GM23338 (cell line): ENCODE results near the gene PNP.

Source experiments
- CTCF ChIP-seq, 2 experiments: fragments of 200-600 bp in 1 of 2; sonication (generic) in 1 of 2; conservative IDR thresholded peaks; 2 replicates each; pipeline versions ENCODE4 v1.5.1 to v1.6.1; 2016 to 2017; ENCODE audit warnings: antibody characterized with exemption in 2 of 2, low read depth in 2 of 2, mild to moderate bottlenecking in 2 of 2, moderate library complexity in 1 of 2
- NANOG ChIP-seq: IDR thresholded peaks from 2 replicates; pipeline ENCODE4 v1.6.1; 2016; ENCODE audit warnings: antibody characterized with exemption, borderline replicate concordance
- TF ChIP-seq, protein P1 (sequence below): fragments of 250-450 bp; sonication (Bioruptor Pico); IDR thresholded peaks from 2 replicates; pipeline ENCODE4 v1.5.0; 2020; ENCODE audit warnings: mild to moderate bottlenecking, moderate library complexity

GRCh38 chr14:20424851-20425250, 44.4 kb upstream of the PNP start:
- TF ChIP-seq CTCF (conservative IDR thresholded peaks at IDR 0.05; ENCODE audit: low read depth in 2 of 2), result no peak
- no peak for TF ChIP-seq NANOG
- TF ChIP-seq, protein P1, sequence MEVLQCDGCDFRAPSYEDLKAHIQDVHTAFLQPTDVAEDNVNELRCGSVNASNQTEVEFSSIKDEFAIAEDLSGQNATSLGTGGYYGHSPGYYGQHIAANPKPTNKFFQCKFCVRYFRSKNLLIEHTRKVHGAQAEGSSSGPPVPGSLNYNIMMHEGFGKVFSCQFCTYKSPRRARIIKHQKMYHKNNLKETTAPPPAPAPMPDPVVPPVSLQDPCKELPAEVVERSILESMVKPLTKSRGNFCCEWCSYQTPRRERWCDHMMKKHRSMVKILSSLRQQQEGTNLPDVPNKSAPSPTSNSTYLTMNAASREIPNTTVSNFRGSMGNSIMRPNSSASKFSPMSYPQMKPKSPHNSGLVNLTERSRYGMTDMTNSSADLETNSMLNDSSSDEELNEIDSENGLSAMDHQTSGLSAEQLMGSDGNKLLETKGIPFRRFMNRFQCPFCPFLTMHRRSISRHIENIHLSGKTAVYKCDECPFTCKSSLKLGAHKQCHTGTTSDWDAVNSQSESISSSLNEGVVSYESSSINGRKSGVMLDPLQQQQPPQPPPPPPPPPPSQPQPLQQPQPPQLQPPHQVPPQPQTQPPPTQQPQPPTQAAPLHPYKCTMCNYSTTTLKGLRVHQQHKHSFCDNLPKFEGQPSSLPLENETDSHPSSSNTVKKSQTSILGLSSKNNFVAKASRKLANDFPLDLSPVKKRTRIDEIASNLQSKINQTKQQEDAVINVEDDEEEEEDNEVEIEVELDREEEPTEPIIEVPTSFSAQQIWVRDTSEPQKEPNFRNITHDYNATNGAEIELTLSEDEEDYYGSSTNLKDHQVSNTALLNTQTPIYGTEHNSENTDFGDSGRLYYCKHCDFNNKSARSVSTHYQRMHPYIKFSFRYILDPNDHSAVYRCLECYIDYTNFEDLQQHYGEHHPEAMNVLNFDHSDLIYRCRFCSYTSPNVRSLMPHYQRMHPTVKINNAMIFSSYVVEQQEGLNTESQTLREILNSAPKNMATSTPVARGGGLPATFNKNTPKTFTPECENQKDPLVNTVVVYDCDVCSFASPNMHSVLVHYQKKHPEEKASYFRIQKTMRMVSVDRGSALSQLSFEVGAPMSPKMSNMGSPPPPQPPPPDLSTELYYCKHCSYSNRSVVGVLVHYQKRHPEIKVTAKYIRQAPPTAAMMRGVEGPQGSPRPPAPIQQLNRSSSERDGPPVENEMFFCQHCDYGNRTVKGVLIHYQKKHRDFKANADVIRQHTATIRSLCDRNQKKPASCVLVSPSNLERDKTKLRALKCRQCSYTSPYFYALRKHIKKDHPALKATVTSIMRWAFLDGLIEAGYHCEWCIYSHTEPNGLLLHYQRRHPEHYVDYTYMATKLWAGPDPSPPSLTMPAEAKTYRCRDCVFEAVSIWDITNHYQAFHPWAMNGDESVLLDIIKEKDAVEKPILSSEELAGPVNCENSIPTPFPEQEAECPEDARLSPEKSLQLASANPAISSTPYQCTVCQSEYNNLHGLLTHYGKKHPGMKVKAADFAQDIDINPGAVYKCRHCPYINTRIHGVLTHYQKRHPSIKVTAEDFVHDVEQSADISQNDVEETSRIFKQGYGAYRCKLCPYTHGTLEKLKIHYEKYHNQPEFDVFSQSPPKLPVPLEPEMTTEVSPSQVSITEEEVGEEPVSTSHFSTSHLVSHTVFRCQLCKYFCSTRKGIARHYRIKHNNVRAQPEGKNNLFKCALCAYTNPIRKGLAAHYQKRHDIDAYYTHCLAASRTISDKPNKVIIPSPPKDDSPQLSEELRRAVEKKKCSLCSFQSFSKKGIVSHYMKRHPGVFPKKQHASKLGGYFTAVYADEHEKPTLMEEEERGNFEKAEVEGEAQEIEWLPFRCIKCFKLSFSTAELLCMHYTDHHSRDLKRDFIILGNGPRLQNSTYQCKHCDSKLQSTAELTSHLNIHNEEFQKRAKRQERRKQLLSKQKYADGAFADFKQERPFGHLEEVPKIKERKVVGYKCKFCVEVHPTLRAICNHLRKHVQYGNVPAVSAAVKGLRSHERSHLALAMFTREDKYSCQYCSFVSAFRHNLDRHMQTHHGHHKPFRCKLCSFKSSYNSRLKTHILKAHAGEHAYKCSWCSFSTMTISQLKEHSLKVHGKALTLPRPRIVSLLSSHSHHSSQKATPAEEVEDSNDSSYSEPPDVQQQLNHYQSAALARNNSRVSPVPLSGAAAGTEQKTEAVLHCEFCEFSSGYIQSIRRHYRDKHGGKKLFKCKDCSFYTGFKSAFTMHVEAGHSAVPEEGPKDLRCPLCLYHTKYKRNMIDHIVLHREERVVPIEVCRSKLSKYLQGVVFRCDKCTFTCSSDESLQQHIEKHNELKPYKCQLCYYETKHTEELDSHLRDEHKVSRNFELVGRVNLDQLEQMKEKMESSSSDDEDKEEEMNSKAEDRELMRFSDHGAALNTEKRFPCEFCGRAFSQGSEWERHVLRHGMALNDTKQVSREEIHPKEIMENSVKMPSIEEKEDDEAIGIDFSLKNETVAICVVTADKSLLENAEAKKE (CRISPR knock-in tag), result no peak
